Liver (tissue), 9 donors: ENCODE results near the gene LHFPL3. TPM values are rescaled to one million over a fixed set of nuclear protein-coding genes. Genes with fewer than 3 reads are reported as not detected.

ENCODE experiments used
- DNase-seq: peaks from one replicate; pipeline ENCODE4 v3.0.0-alpha.2; 2017; ENCODE audit warnings: low spot score
- H3K27ac ChIP-seq, 2 donors: one replicate each; pipeline ENCODE4 v1.7.0; 2013; ENCODE audit warnings: inconsistent platforms in 2 of 2, low read length in 2 of 2, control low read depth in 1 of 2, low read depth in 1 of 2, mild to moderate bottlenecking in 1 of 2
- H3K27me3 ChIP-seq, 4 donors: one replicate each; pipeline versions ENCODE4 v1.6.1 to v1.7.0; 2013; ENCODE audit warnings: low read length in 3 of 4, inconsistent platforms in 1 of 4, mild to moderate bottlenecking in 1 of 4, moderate library complexity in 1 of 4; ENCODE audit not compliant: control insufficient read depth in 4 of 4, insufficient read depth in 4 of 4
- H3K36me3 ChIP-seq, 4 donors: one replicate each; pipeline versions ENCODE4 v1.6.1 to v1.7.0; 2013; ENCODE audit warnings: low read length in 3 of 4, mild to moderate bottlenecking in 3 of 4, low read depth in 1 of 4, moderate library complexity in 1 of 4; ENCODE audit not compliant: control insufficient read depth in 4 of 4, insufficient read depth in 3 of 4
- H3K4me1 ChIP-seq, 4 donors: one replicate each; pipeline versions ENCODE4 v1.6.1 to v1.7.0; 2013; ENCODE audit warnings: low read length in 3 of 4, mild to moderate bottlenecking in 3 of 4, moderate library complexity in 1 of 4; ENCODE audit not compliant: control insufficient read depth in 4 of 4, insufficient read depth in 4 of 4
- H3K4me3 ChIP-seq, 3 donors: one replicate each; pipeline versions ENCODE4 v1.6.1 to v1.7.0; 2013; ENCODE audit warnings: low read length in 3 of 3, control low read depth in 1 of 3, low read depth in 1 of 3, mild to moderate bottlenecking in 1 of 3
- H3K9ac ChIP-seq, 2 donors: one replicate each; pipeline ENCODE4 v1.7.0; 2013; ENCODE audit warnings: low read length in 2 of 2, mild to moderate bottlenecking in 2 of 2, moderate library complexity in 2 of 2, control low read depth in 1 of 2, low read depth in 1 of 2
- H3K9me3 ChIP-seq, 4 donors: one replicate each; pipeline versions ENCODE4 v1.6.1 to v1.7.0; 2013; ENCODE audit warnings: low read length in 3 of 4; ENCODE audit not compliant: control insufficient read depth in 4 of 4
- ATF3 ChIP-seq: IDR thresholded peaks from 2 replicates; pipeline ENCODE4 v1.6.1; 2016; ENCODE audit warnings: antibody characterized with exemption
- CTCF ChIP-seq: fragments of 150-350 bp; IDR thresholded peaks from 2 replicates; pipeline ENCODE4 v1.5.1; 2017; ENCODE audit warnings: improper control_type of control experiment, low read depth, low read length; ENCODE audit not compliant: missing input control
- EGR1 ChIP-seq, 2 donors: IDR thresholded peaks; 2 replicates each; pipeline ENCODE4 v1.6.1; 2016 to 2018; ENCODE audit warnings: antibody characterized with exemption in 2 of 2, low read depth in 2 of 2
- FOXA1 ChIP-seq: IDR thresholded peaks from 2 replicates; pipeline ENCODE4 v1.6.1; 2016; ENCODE audit warnings: antibody characterized with exemption
- FOXA2 ChIP-seq: IDR thresholded peaks from 2 replicates; pipeline ENCODE4 v1.6.1; 2016; ENCODE audit warnings: antibody characterized with exemption
- GABPA ChIP-seq, 2 donors: IDR thresholded peaks in 1 of 2; conservative IDR thresholded peaks in 1 of 2; 2 replicates each; pipeline ENCODE4 v1.6.1; 2016; ENCODE audit warnings: antibody characterized with exemption in 2 of 2, mild to moderate bottlenecking in 1 of 2, moderate library complexity in 1 of 2
- HNF4A ChIP-seq, 2 donors: conservative IDR thresholded peaks; 2 replicates each; pipeline ENCODE4 v1.6.1; 2016; ENCODE audit warnings: antibody characterized with exemption in 2 of 2, mild to moderate bottlenecking in 2 of 2
- HNF4G ChIP-seq: IDR thresholded peaks from 2 replicates; pipeline ENCODE4 v1.6.1; 2016; ENCODE audit warnings: antibody characterized with exemption
- JUND ChIP-seq, 2 donors: IDR thresholded peaks; 2 replicates each; pipeline ENCODE4 v1.6.1; 2016; ENCODE audit warnings: antibody characterized with exemption in 2 of 2
- MAX ChIP-seq: IDR thresholded peaks from 2 replicates; pipeline ENCODE4 v1.6.1; 2016; ENCODE audit warnings: antibody characterized with exemption
- NR2F2 ChIP-seq: IDR thresholded peaks from 2 replicates; pipeline ENCODE4 v1.6.1; 2016; ENCODE audit warnings: antibody characterized with exemption
- RAD21 ChIP-seq, 2 donors: IDR thresholded peaks; 2 replicates each; pipeline ENCODE4 v1.6.1; 2016; ENCODE audit warnings: antibody characterized with exemption in 2 of 2, mild to moderate bottlenecking in 2 of 2
- REST ChIP-seq: IDR thresholded peaks from 2 replicates; pipeline ENCODE4 v1.6.1; 2016; ENCODE audit warnings: antibody characterized with exemption, mild to moderate bottlenecking
- RXRA ChIP-seq, 2 donors: IDR thresholded peaks; 2 replicates each; pipeline ENCODE4 v1.6.1; 2017 to 2018; ENCODE audit warnings: antibody characterized with exemption in 2 of 2, mild to moderate bottlenecking in 1 of 2
- SP1 ChIP-seq: IDR thresholded peaks from 2 replicates; pipeline ENCODE4 v1.6.1; 2018; ENCODE audit warnings: antibody characterized with exemption, mild to moderate bottlenecking
- TAF1 ChIP-seq: conservative IDR thresholded peaks from 2 replicates; pipeline ENCODE4 v1.6.1; 2016; ENCODE audit warnings: antibody characterized with exemption, mild to moderate bottlenecking
- YY1 ChIP-seq: IDR thresholded peaks from 2 replicates; pipeline ENCODE4 v1.6.1; 2016; ENCODE audit warnings: antibody characterized with exemption, mild to moderate bottlenecking
- ZBTB33 ChIP-seq: IDR thresholded peaks from 2 replicates; pipeline ENCODE4 v1.6.1; 2016; ENCODE audit warnings: antibody characterized with exemption
- WGBS: extraction: QIAGEN DNeasy Blood & Tissue Kit; methylation state at CpG from one replicate; pipeline ENCODE4 v1.1.7; 2013; 5-methylcytosine and 5-hydroxymethylcytosine counted together
- polyA plus RNA-seq, 2 donors: library from polyadenylated mRNA; stranded (reverse) in 1 of 2; unstranded in 1 of 2; fragments of 200-250 nt in 1 of 2; fragments of >200 nt in 1 of 2; fragmentation: Nextera tagmentation in 1 of 2; extraction: Ambion mirVana in 1 of 2; gene quantifications; one replicate each; pipeline versions ENCODE4 v1.2.1 to v1.2.3, GENCODE V29; 2013 to 2015
- total RNA-seq, 2 donors: library from RNA; depleted of rRNA; stranded (reverse); fragments of >200 nt; gene quantifications; one replicate each; pipeline ENCODE4 v1.2.3, GENCODE V29; 2014
- donor health status: healthy.
- donor health status: healthy.
- donor health status: healthy.
- donor health status: healthy.
- donor health status: healthy.

The LHFPL3 gene
- total and polyA plus RNA-seq, 4 donors: not detected

GRCh38 chr7:104761892-104762291, 433.5 kb downstream of the LHFPL3 start:
- H3K4me3 ChIP-seq: no peak overlapping the region
- H3K27ac ChIP-seq: no peak overlapping the region
- 42% methylated on average over 4 of the region's 4 CpGs for WGBS
- peaks cover 0 to 3% (median 0%) of the 10 kb centered on the region in 4 donors for H3K27me3 ChIP-seq
- H3K4me1 ChIP-seq: no peaks in the 10 kb centered on the region
- H3K36me3 ChIP-seq: no peaks in the 10 kb centered on the region
- no peak for DNase-seq
- TF ChIP-seq HNF4G (no peak), ZBTB33 (no peak), YY1 (no peak), FOXA1 (no peak), MAX (no peak), NR2F2 (no peak), FOXA2 (no peak), RAD21 (IDR thresholded peaks at IDR 0.05) (no peak), SP1 (no peak), TAF1 (no peak)
- no peaks in the 10 kb centered on the region for H3K9me3 ChIP-seq
- H3K9ac ChIP-seq: no peak overlapping the region

- Histone ChIP-seq H3K4me1 (no peaks in the 10 kb centered on the region), H3K27ac (no peak overlapping the region), H3K36me3 (no peaks in the 10 kb centered on the region), H3K9me3 (no peaks in the 10 kb centered on the region), H3K27me3 (no peaks in the 10 kb centered on the region), H3K4me3 (no peak overlapping the region), H3K9ac (no peak overlapping the region)
- WGBS: 62% methylated on average over 4 of the region's 4 CpGs
- TF ChIP-seq GABPA (IDR thresholded peaks at IDR 0.05 in 1 of 2, conservative IDR thresholded peaks at IDR 0.05 in 1 of 2) (no peak), SP1 (no peak), FOXA2 (no peak), ZBTB33 (no peak), YY1 (no peak), REST (no peak), TAF1 (no peak), JUND (IDR thresholded peaks at IDR 0.05) (no peak), RXRA (IDR thresholded peaks at IDR 0.05) (no peak), EGR1 (IDR thresholded peaks at IDR 0.05; ENCODE audit: low read depth in 2 of 2) (no peak), NR2F2 (no peak), MAX (no peak), CTCF (no peak), FOXA1 (no peak), RAD21 (IDR thresholded peaks at IDR 0.05) (no peak), ATF3 (no peak), HNF4A (conservative IDR thresholded peaks at IDR 0.05) (no peak), HNF4G (no peak)
- DNase-seq: no peak
Observed at GRCh38 chr7:104767113-104767512, 438.7 kb downstream of the LHFPL3 start.
